OCI-LY3 (cell line): ENCODE results near the gene PRSS36.

Experiments used
- CTCF ChIP-seq: fragments of 200-600, 300-600 bp; sonication (generic); IDR thresholded peaks from 2 replicates; pipeline ENCODE4 v1.5.1; 2014; ENCODE audit warnings: antibody characterized with exemption, low read length, low read depth
- EZH2phosphoT487 ChIP-seq: fragments of 200-600 bp; shearing (Covaris generic); IDR thresholded peaks from 2 replicates; pipeline ENCODE4 v1.6.1; 2018; ENCODE audit warnings: antibody characterized with exemption, mixed run types, low read depth

GRCh38 chr16:31186176-31186575 lies 36.3 kb upstream of the PRSS36 start:
- TF ChIP-seq CTCF, result no peak
- TF ChIP-seq EZH2phosphoT487, result no peak
